GM23338 (cell line): ENCODE measurements around the gene ALG6. TPM values are rescaled to one million over a fixed set of nuclear protein-coding genes. Genes with fewer than 3 reads are reported as not detected.

Source experiments
- ATAC-seq: fragments of 200-7000 bp; cut with Tn5 transposase; 3 replicates; pipeline ENCODE4 v1.9.1; 2020
- DNase-seq: peaks from one replicate; pipeline ENCODE4 v3.0.0-alpha.2; 2015; ENCODE audit warnings: low spot score
- H2AFZ ChIP-seq: fragments of 200-600 bp; sonication (generic); 2 replicates; pipeline ENCODE4 v1.8.0; 2016; ENCODE audit warnings: antibody characterized with exemption, mild to moderate bottlenecking, moderate library complexity
- H3F3A ChIP-seq: fragments of 200-600 bp; sonication (generic); replicated peaks from 2 replicates; pipeline ENCODE4 v1.8.0; 2017; ENCODE audit warnings: antibody characterized with exemption, mixed run types, low read depth
- H3K27ac ChIP-seq: fragments of 200-600 bp; sonication (generic); 2 replicates; pipeline ENCODE4 v1.6.1; 2016; ENCODE audit warnings: low read depth
- H3K27me3 ChIP-seq: fragments of 200-600 bp; sonication (generic); 2 replicates; pipeline ENCODE4 v1.8.0; 2016; ENCODE audit warnings: mild to moderate bottlenecking, mixed run types, moderate library complexity; ENCODE audit not compliant: insufficient read depth
- H3K36me3 ChIP-seq: fragments of 200-600 bp; sonication (generic); 2 replicates; pipeline ENCODE4 v1.8.0; 2016; ENCODE audit warnings: mild to moderate bottlenecking; ENCODE audit not compliant: insufficient read depth
- H3K4me1 ChIP-seq: fragments of 200-600 bp; sonication (generic); 2 replicates; pipeline ENCODE4 v1.8.0; 2016; ENCODE audit warnings: mild to moderate bottlenecking, moderate library complexity; ENCODE audit not compliant: insufficient read depth
- H3K4me2 ChIP-seq: fragments of 200-600 bp; sonication (generic); 2 replicates; pipeline ENCODE4 v1.7.1; 2017; ENCODE audit warnings: mixed run types
- H3K4me3 ChIP-seq: fragments of 200-600 bp; sonication (generic); 2 replicates; pipeline ENCODE4 v1.6.1; 2016; ENCODE audit warnings: mixed run types
- H3K79me2 ChIP-seq: fragments of 200-600 bp; sonication (generic); replicated peaks from 2 replicates; pipeline ENCODE4 v1.8.0; 2017; ENCODE audit warnings: mild to moderate bottlenecking; ENCODE audit not compliant: insufficient read depth
- H3K9me2 ChIP-seq: fragments of 200-600 bp; sonication (generic); 2 replicates; pipeline ENCODE4 v1.8.0; 2017; ENCODE audit not compliant: insufficient read depth
- H4K20me1 ChIP-seq: fragments of 200-600 bp; sonication (generic); replicated peaks from 2 replicates; pipeline ENCODE4 v1.8.0; 2017; ENCODE audit warnings: mild to moderate bottlenecking; ENCODE audit not compliant: insufficient read depth
- H3K27ac Mint-ChIP-seq: 2 replicates; pipeline ENCODE4 v1.8.0; 2020; ENCODE audit warnings: inconsistent platforms, mild to moderate bottlenecking, moderate library complexity, mixed read lengths
- H3K27me3 Mint-ChIP-seq: 3 replicates; pipeline ENCODE4 v1.8.0; 2022; ENCODE audit warnings: low read depth, mild to moderate bottlenecking, moderate library complexity, mixed read lengths, inconsistent platforms; ENCODE audit not compliant: insufficient read depth, poor library complexity
- H3K36me3 Mint-ChIP-seq: 3 replicates; pipeline ENCODE4 v1.8.0; 2021; ENCODE audit warnings: low read depth, mild to moderate bottlenecking, inconsistent platforms, moderate library complexity, mixed read lengths
- H3K4me1 Mint-ChIP-seq: 3 replicates; pipeline ENCODE4 v1.8.0; 2020; ENCODE audit warnings: mild to moderate bottlenecking, inconsistent platforms, mixed read lengths
- H3K4me3 Mint-ChIP-seq: 3 replicates; pipeline ENCODE4 v1.8.0; 2021; ENCODE audit warnings: moderate library complexity, mild to moderate bottlenecking, inconsistent platforms, mixed read lengths
- H3K9me3 Mint-ChIP-seq: 3 replicates; pipeline ENCODE4 v1.8.0; 2020; ENCODE audit warnings: moderate library complexity, mild to moderate bottlenecking, inconsistent platforms, mixed read lengths
- CREB1 ChIP-seq: fragments of 250-450 bp; sonication (Bioruptor Pico); IDR thresholded peaks from 2 replicates; pipeline ENCODE4 v1.5.0; 2020; ENCODE audit warnings: low read depth, mild to moderate bottlenecking, moderate library complexity
- CTCF ChIP-seq, 2 experiments: fragments of 200-600 bp in 1 of 2; sonication (generic) in 1 of 2; conservative IDR thresholded peaks; 2 replicates each; pipeline versions ENCODE4 v1.5.1 to v1.6.1; 2016 to 2017; ENCODE audit warnings: antibody characterized with exemption in 2 of 2, low read depth in 2 of 2, mild to moderate bottlenecking in 2 of 2, moderate library complexity in 1 of 2
- ETS1 ChIP-seq: IDR thresholded peaks from 2 replicates; pipeline ENCODE4 v1.6.1; 2016; ENCODE audit warnings: antibody characterized with exemption
- EZH2 ChIP-seq: fragments of 200-600 bp; sonication (generic); IDR thresholded peaks from one replicate; pipeline ENCODE4 v1.8.0; 2017; ENCODE audit warnings: antibody characterized with exemption, mild to moderate bottlenecking, low read depth; ENCODE audit not compliant: unreplicated experiment
- EZH2phosphoT487 ChIP-seq: fragments of 200-600 bp; sonication (generic); IDR thresholded peaks from one replicate; pipeline ENCODE4 v1.8.1; 2018; ENCODE audit warnings: antibody characterized with exemption; ENCODE audit not compliant: unreplicated experiment
- JUNB ChIP-seq: IDR thresholded peaks from one replicate; pipeline ENCODE4 v1.6.1; 2016; ENCODE audit warnings: antibody characterized with exemption; ENCODE audit not compliant: unreplicated experiment
- NANOG ChIP-seq: IDR thresholded peaks from 2 replicates; pipeline ENCODE4 v1.6.1; 2016; ENCODE audit warnings: antibody characterized with exemption, borderline replicate concordance
- POLR2AphosphoS5 ChIP-seq: IDR thresholded peaks from 2 replicates; pipeline ENCODE4 v1.6.1; 2016; ENCODE audit warnings: antibody characterized with exemption, low read depth
- REST ChIP-seq: IDR thresholded peaks from one replicate; pipeline ENCODE4 v1.6.1; 2018; ENCODE audit warnings: antibody characterized with exemption; ENCODE audit not compliant: unreplicated experiment
- STAT1 ChIP-seq: IDR thresholded peaks from one replicate; pipeline ENCODE4 v1.6.1; 2016; ENCODE audit warnings: antibody characterized with exemption; ENCODE audit not compliant: unreplicated experiment
- ZNF114 ChIP-seq: fragments of 250-450 bp; sonication (Bioruptor Pico); IDR thresholded peaks from 2 replicates; pipeline ENCODE4 v1.5.0; 2020; ENCODE audit warnings: mild to moderate bottlenecking, moderate library complexity
- ZNF331 ChIP-seq: fragments of 250-450 bp; sonication (Bioruptor Pico); IDR thresholded peaks from 2 replicates; pipeline ENCODE4 v1.5.0; 2020; ENCODE audit warnings: low read depth, mild to moderate bottlenecking, moderate library complexity
- ZNF462 ChIP-seq: fragments of 250-450 bp; sonication (Bioruptor Pico); IDR thresholded peaks from 2 replicates; pipeline ENCODE4 v1.5.0; 2020; ENCODE audit warnings: mild to moderate bottlenecking, moderate library complexity
- polyA plus RNA-seq: library from polyadenylated mRNA; unstranded; fragments of >200 nt; fragmentation: Nextera tagmentation; extraction: Ambion mirVana; gene quantifications from 2 replicates; pipeline ENCODE4 v1.2.1, GENCODE V29; 2016
- total RNA-seq: library from RNA; depleted of rRNA; stranded (reverse); fragments of >200 nt; shearing (Covaris generic); gene quantifications from 2 replicates; pipeline ENCODE4 v1.2.3, GENCODE V29; 2014

ALG6 gene
- total and polyA plus RNA-seq, 2 experiments from 2014 or later, result 24.1 to 34.6 TPM

- H3K9me2 ChIP-seq, result no peaks in the 10 kb centered on the region
- no peaks in the 10 kb centered on the region for H3K4me1 ChIP-seq
- H3F3A ChIP-seq, result no peaks in the 10 kb centered on the region
- ATAC-seq (no peak), DNase-seq (no peak)
- Mint-ChIP-seq H3K36me3 (peaks cover 40% of the 10 kb centered on the region), H3K4me3 (no peak overlapping the region), H3K9me3 (peaks cover 36% of the 10 kb centered on the region), H3K27ac (no peak overlapping the region), H3K4me1 (no peaks in the 10 kb centered on the region), H3K27me3 (peaks cover 2% of the 10 kb centered on the region)
- no peak overlapping the region for H3K27ac ChIP-seq
- no peaks in the 10 kb centered on the region for H3K27me3 ChIP-seq
- no peak for TF ChIP-seq EZH2phosphoT487
- no peak for TF ChIP-seq NANOG
- no peak for TF ChIP-seq ZNF114
- no peak for TF ChIP-seq EZH2
- no peak for TF ChIP-seq STAT1
- no peak for TF ChIP-seq ETS1
- TF ChIP-seq REST, result no peak
- no peak for TF ChIP-seq JUNB
- TF ChIP-seq CTCF (conservative IDR thresholded peaks at IDR 0.05; ENCODE audit: low read depth in 2 of 2), result no peak
- TF ChIP-seq ZNF462 (CRISPR knock-in tag), result no peak
- no peak for TF ChIP-seq ZNF331 (CRISPR knock-in tag)
- TF ChIP-seq POLR2AphosphoS5, result no peak
- TF ChIP-seq CREB1 (CRISPR knock-in tag), result no peak
- no peak overlapping the region for H2AFZ ChIP-seq
- no peak overlapping the region for H3K4me3 ChIP-seq
- peaks cover 26% of the 10 kb centered on the region; the same call in 1 of the 2 replicates for H3K36me3 ChIP-seq
- H4K20me1 ChIP-seq, result no peaks in the 10 kb centered on the region
- no peaks in the 10 kb centered on the region for H3K79me2 ChIP-seq
- no peak overlapping the region for H3K4me2 ChIP-seq
These were observed 98.8 kb downstream of the ALG6 start for GRCh38 chr1:63466181-63466580.
